B cell (primary cell): ENCODE data around the gene PLEKHO1. TPM values are rescaled to one million over a fixed set of nuclear protein-coding genes. Genes with fewer than 3 reads are reported as not detected.

Experiments used
- ATAC-seq: fragments of 200-7000 bp; cut with Tn5 transposase; one replicate; pipeline ENCODE4 v1.10.0; 2021; ENCODE audit warnings: low read depth, mild to moderate bottlenecking, moderate number of reproducible peaks, moderate library complexity
- CTCF ChIA-PET: fragments of 350-600 bp; sonication (Branson Sonifier 250); formaldehyde crosslinking; loops from one replicate; lab custom pipeline; 2021; ENCODE audit warnings: antibody characterized with exemption, inconsistent platforms; lab: Charles Lee
- POLR2A ChIA-PET: fragments of 350-600 bp; sonication (Branson Sonifier 250); formaldehyde crosslinking; loops from one replicate; lab custom pipeline; 2021; ENCODE audit warnings: antibody characterized with exemption; lab: Charles Lee
- DNase-seq: peaks from one replicate; pipeline ENCODE4 v3.0.0; 2013
- H2AFZ ChIP-seq: 2 replicates; pipeline ENCODE4 v1.6.1; 2012; ENCODE audit warnings: mild to moderate bottlenecking, low read depth, low read length; ENCODE audit not compliant: insufficient read depth, poor library complexity, severe bottlenecking
- H3K27ac ChIP-seq, 2 donors: 1 replicate in 1 of 2; 2 replicates in 1 of 2; pipeline ENCODE4 v1.5.1; 2012 to 2013; ENCODE audit warnings: low read length in 2 of 2, mild to moderate bottlenecking in 2 of 2, moderate library complexity in 1 of 2
- H3K27me3 ChIP-seq, 4 experiments: fragments of 200-600 bp in 1 of 4; sonication (generic) in 1 of 4; replicated peaks in 1 of 4; 1 replicate in 2 of 4; 2 replicates in 2 of 4; pipeline versions ENCODE4 v1.6.1 to v1.7.0; 2013 to 2016; ENCODE audit warnings: low read length in 3 of 4, mild to moderate bottlenecking in 2 of 4, mixed read lengths in 1 of 4, moderate library complexity in 1 of 4; ENCODE audit not compliant: insufficient read depth in 4 of 4, control insufficient read depth in 3 of 4; ENCODE audit errors: control extremely low read depth in 1 of 4
- H3K36me3 ChIP-seq, 2 experiments: replicated peaks in 1 of 2; 1 replicate in 1 of 2; 2 replicates in 1 of 2; pipeline versions ENCODE4 v1.6.1 to v1.7.1; 2013; ENCODE audit warnings: low read length in 1 of 2; ENCODE audit not compliant: insufficient read depth in 2 of 2, control insufficient read depth in 1 of 2; ENCODE audit errors: control extremely low read depth in 1 of 2, extremely low read depth in 1 of 2
- H3K4me1 ChIP-seq, 2 donors: fragments of 200-600 bp in 1 of 2; sonication (generic) in 1 of 2; 1 replicate in 1 of 2; 2 replicates in 1 of 2; pipeline versions ENCODE4 v1.5.1 to v1.6.1; 2013 to 2017; ENCODE audit warnings: low read length in 2 of 2; ENCODE audit not compliant: control insufficient read depth in 2 of 2, insufficient read depth in 2 of 2
- H3K4me2 ChIP-seq: replicated peaks from 2 replicates; pipeline ENCODE3; 2012; ENCODE audit warnings: mild to moderate bottlenecking, low read depth, low read length; ENCODE audit not compliant: poor library complexity, severe bottlenecking
- H3K4me3 ChIP-seq, 5 experiments: fragments of 200-600 bp in 1 of 5; sonication (generic) in 1 of 5; 1 replicate in 3 of 5; 2 replicates in 2 of 5; pipeline versions ENCODE4 v1.5.1 to v1.7.0; 2011 to 2016; ENCODE audit warnings: low read length in 4 of 5, mild to moderate bottlenecking in 4 of 5, low read depth in 2 of 5, control low read depth in 1 of 5, moderate library complexity in 1 of 5; ENCODE audit not compliant: insufficient read depth in 1 of 5; ENCODE audit errors: control extremely low read depth in 1 of 5, extremely low read depth in 1 of 5
- H3K79me2 ChIP-seq: fragments of 200-600 bp; sonication (generic); one replicate; pipeline ENCODE4 v1.6.0; 2016; ENCODE audit warnings: low read length; ENCODE audit not compliant: control insufficient read depth, insufficient read depth
- H3K9ac ChIP-seq: fragments of 200-600 bp; sonication (generic); 2 replicates; pipeline ENCODE4 v1.6.1; 2017; ENCODE audit warnings: mild to moderate bottlenecking, low read length, moderate library complexity
- H3K9me3 ChIP-seq, 3 donors: one replicate each; pipeline versions ENCODE4 v1.6.1 to v1.7.1; 2013; ENCODE audit warnings: low read length in 2 of 3; ENCODE audit not compliant: control insufficient read depth in 2 of 3, insufficient read depth in 1 of 3; ENCODE audit errors: control extremely low read depth in 1 of 3
- H4K20me1 ChIP-seq: 2 replicates; pipeline ENCODE4 v1.6.0; 2012; ENCODE audit warnings: mild to moderate bottlenecking, low read length; ENCODE audit not compliant: insufficient read depth, control insufficient read depth, poor library complexity, severe bottlenecking
- H3K27ac Mint-ChIP-seq: one replicate; pipeline ENCODE4 v1.8.0; 2021; ENCODE audit warnings: mixed read lengths
- H3K27me3 Mint-ChIP-seq: one replicate; pipeline ENCODE4 v1.8.0; 2021; ENCODE audit warnings: mixed read lengths
- H3K4me1 Mint-ChIP-seq: one replicate; pipeline ENCODE4 v1.8.0; 2021; ENCODE audit warnings: mixed read lengths
- H3K4me3 Mint-ChIP-seq: one replicate; pipeline ENCODE4 v1.8.0; 2021; ENCODE audit warnings: mixed read lengths
- H3K9me3 Mint-ChIP-seq: one replicate; pipeline ENCODE4 v1.8.0; 2022; ENCODE audit warnings: mixed read lengths; ENCODE audit not compliant: insufficient read depth
- EZH2 ChIP-seq: IDR thresholded peaks from 2 replicates; pipeline ENCODE4 v1.6.1; 2012; ENCODE audit warnings: borderline replicate concordance, low read depth, mild to moderate bottlenecking, moderate library complexity, low read length; ENCODE audit not compliant: insufficient read depth, poor library complexity, severe bottlenecking
- WGBS: methylation state at CpG from one replicate; pipeline ENCODE4 v1.1.5; 2013; ENCODE audit warnings: missing lambda C conversion rate; ENCODE audit not compliant: insufficient coverage; 5-methylcytosine and 5-hydroxymethylcytosine counted together
- intact Hi-C: fragments of 100-400 bp; cut with micrococcal nuclease; formaldehyde crosslinking; loops from one replicate; pipeline ENCODE4 v1.10.0; 2022
- polyA plus RNA-seq: library from polyadenylated mRNA; depleted of rRNA; stranded (reverse); fragments of >200 nt; gene quantifications from 2 replicates; pipeline ENCODE4 v1.2.3, GENCODE V29; 2012
- total RNA-seq, 2 donors: library from RNA; stranded (reverse); fragments of 120-200 nt in 1 of 2; gene quantifications; 1 replicate in 1 of 2; 2 replicates in 1 of 2; pipeline versions ENCODE4 v1.2.3 to v1.2.4, GENCODE V29; 2013 to 2022
- TF ChIP-seq, protein P1 (sequence below): fragments of 200-600 bp; IDR thresholded peaks from one replicate; pipeline ENCODE4 v1.8.0; 2022; ENCODE audit warnings: antibody characterized with exemption, mild to moderate bottlenecking

The PLEKHO1 gene
- total and polyA plus RNA-seq, 2 donors (not counting 1 experiment from before 2014, with no cell fraction given) = 129 to 186 TPM

GRCh38 chr1:150111670-150112069, 38.0 kb upstream of the PLEKHO1 start:
- intact Hi-C loops = loop anchor here (5.0 kb wide), 1 partner anchor 36 kb away; the partner anchor contains the start of gene PLEKHO1
- ChIA-PET POLR2A (no interaction called here), CTCF (interaction anchor here (1.3 kb wide), 1 partner anchor 38 kb away, joined by 5 read pairs; no protein-coding TSS in a partner anchor)
- Histone ChIP-seq H3K4me1 (peaks cover 14 to 19% of the 10 kb centered on the region in 2 donors), H3K4me2 (no peak overlapping the region), H3K36me3 (peaks cover 0 to 6% of the 10 kb centered on the region in 2 experiments), H3K27me3 (no peaks in the 10 kb centered on the region), H3K9ac (no peak overlapping the region), H3K9me3 (peaks cover 0 to 9% (median 1%) of the 10 kb centered on the region in 3 donors), H3K4me3 (no peak overlapping the region), H2AFZ (no peak overlapping the region), H3K27ac (no peak overlapping the region), H3K79me2 (peaks cover 5% of the 10 kb centered on the region), H4K20me1 (no peaks in the 10 kb centered on the region)
- DNase-seq (no peak), ATAC-seq (no peak)
- TF ChIP-seq, protein P1, sequence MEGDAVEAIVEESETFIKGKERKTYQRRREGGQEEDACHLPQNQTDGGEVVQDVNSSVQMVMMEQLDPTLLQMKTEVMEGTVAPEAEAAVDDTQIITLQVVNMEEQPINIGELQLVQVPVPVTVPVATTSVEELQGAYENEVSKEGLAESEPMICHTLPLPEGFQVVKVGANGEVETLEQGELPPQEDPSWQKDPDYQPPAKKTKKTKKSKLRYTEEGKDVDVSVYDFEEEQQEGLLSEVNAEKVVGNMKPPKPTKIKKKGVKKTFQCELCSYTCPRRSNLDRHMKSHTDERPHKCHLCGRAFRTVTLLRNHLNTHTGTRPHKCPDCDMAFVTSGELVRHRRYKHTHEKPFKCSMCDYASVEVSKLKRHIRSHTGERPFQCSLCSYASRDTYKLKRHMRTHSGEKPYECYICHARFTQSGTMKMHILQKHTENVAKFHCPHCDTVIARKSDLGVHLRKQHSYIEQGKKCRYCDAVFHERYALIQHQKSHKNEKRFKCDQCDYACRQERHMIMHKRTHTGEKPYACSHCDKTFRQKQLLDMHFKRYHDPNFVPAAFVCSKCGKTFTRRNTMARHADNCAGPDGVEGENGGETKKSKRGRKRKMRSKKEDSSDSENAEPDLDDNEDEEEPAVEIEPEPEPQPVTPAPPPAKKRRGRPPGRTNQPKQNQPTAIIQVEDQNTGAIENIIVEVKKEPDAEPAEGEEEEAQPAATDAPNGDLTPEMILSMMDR = no peak
- TF ChIP-seq EZH2 = no peak
- Mint-ChIP-seq H3K9me3 (peaks cover 7% of the 10 kb centered on the region), H3K4me1 (peaks cover 26% of the 10 kb centered on the region), H3K27ac (no peak overlapping the region), H3K4me3 (no peak overlapping the region), H3K27me3 (no peaks in the 10 kb centered on the region)
- WGBS = no CpG with 5 or more reads among the region's 5 CpGs

GRCh38 chr1:150115121-150115520, 34.6 kb upstream of the PLEKHO1 start:
- Mint-ChIP-seq H3K27me3 (no peaks in the 10 kb centered on the region), H3K9me3 (peaks cover 7% of the 10 kb centered on the region), H3K27ac (no peak overlapping the region), H3K4me3 (no peak overlapping the region), H3K4me1 (peaks cover 9% of the 10 kb centered on the region)
- intact Hi-C loops = no loop called here
- POLR2A ChIA-PET = no interaction called here
- no peak overlapping the region for H3K27ac ChIP-seq
- no peak overlapping the region for H3K4me3 ChIP-seq
- peaks cover 0 to 9% (median 1%) of the 10 kb centered on the region in 3 donors for H3K9me3 ChIP-seq
- H3K9ac ChIP-seq = no peak overlapping the region
- DNase-seq (no peak), ATAC-seq (no peak)
- no CpG with 5 or more reads among the region's 1 CpG for WGBS
- no peak overlapping the region for H3K4me2 ChIP-seq
- CTCF ChIA-PET = interaction anchor here (0.6 to 2.1 kb wide), 3 partner anchors 17 to 57 kb away, joined by 3 to 8 read pairs (median 3); no protein-coding TSS in a partner anchor
- no peaks in the 10 kb centered on the region for H3K27me3 ChIP-seq
- H3K79me2 ChIP-seq = peaks cover 5% of the 10 kb centered on the region
- no peak overlapping the region for H2AFZ ChIP-seq
- no peaks in the 10 kb centered on the region for H4K20me1 ChIP-seq
- TF ChIP-seq, protein P1 = no peak
- no peak for TF ChIP-seq EZH2
- peaks cover 0 to 6% of the 10 kb centered on the region in 2 experiments for H3K36me3 ChIP-seq
- H3K4me1 ChIP-seq = peaks cover 3 to 7% of the 10 kb centered on the region in 2 donors
